Middle frontal gyrus (tissue), 1 donor: ENCODE measurements around the gene UBB.

Experiments used
- DNase-seq: peaks from one replicate; pipeline ENCODE4 v3.0.0-alpha.2; 2015; ENCODE audit warnings: low spot score; ENCODE audit errors: extremely low spot score

The UBB gene

GRCh38 chr17:16380640-16381495 is at the start of gene UBB:
Gene UBB (plus strand): TSS chr17:16381091. CDS start chr17:16381908, 817 bp downstream.
- DNase-seq = peak; percentile 92

GRCh38 chr17:16338391-16338790 is 42.5 kb upstream of the UBB start:
- no peak for DNase-seq

GRCh38 chr17:16339402-16339801 is 41.5 kb upstream of the UBB start:
- no peak for DNase-seq

GRCh38 chr17:16339959-16340358 is 40.9 kb upstream of the UBB start:
- no peak for DNase-seq

- DNase-seq = no peak
Measured at GRCh38 chr17:16342979-16343378, 37.9 kb upstream of the UBB start.

- no peak for DNase-seq
Measured at GRCh38 chr17:16343569-16343968, 37.3 kb upstream of the UBB start.

- DNase-seq = no peak
Measured at GRCh38 chr17:16345565-16345964, 35.3 kb upstream of the UBB start.

- DNase-seq = no peak
Measured at GRCh38 chr17:16346721-16347271, 34.1 kb upstream of the UBB start.

GRCh38 chr17:16348586-16348985 is 32.3 kb upstream of the UBB start:
- DNase-seq = no peak

- no peak for DNase-seq
Measured at GRCh38 chr17:16349431-16349830, 31.5 kb upstream of the UBB start.

GRCh38 chr17:16351831-16352230 is 29.1 kb upstream of the UBB start:
- DNase-seq = no peak

- DNase-seq = no peak
Measured at GRCh38 chr17:16352303-16352666, 28.6 kb upstream of the UBB start.

GRCh38 chr17:16352667-16353316 is 28.1 kb upstream of the UBB start:
- DNase-seq = no peak

- no peak for DNase-seq
Measured at GRCh38 chr17:16353317-16354174, 27.3 kb upstream of the UBB start, which contains the start of gene CENPV. Gene CENPV (minus strand): TSS chr17:16353469. CDS start chr17:16353436, 33 bp downstream.

- no peak for DNase-seq
Measured at GRCh38 chr17:16354585-16354984, 26.3 kb upstream of the UBB start.

GRCh38 chr17:16358394-16358793 is 22.5 kb upstream of the UBB start:
- no peak for DNase-seq

- no peak for DNase-seq
Measured at GRCh38 chr17:16361874-16362273, 19.0 kb upstream of the UBB start.

GRCh38 chr17:16363749-16364536 is 16.9 kb upstream of the UBB start:
- no peak for DNase-seq

GRCh38 chr17:16364625-16365024 is 16.3 kb upstream of the UBB start:
- DNase-seq = no peak

GRCh38 chr17:16371742-16372141 is 9.1 kb upstream of the UBB start:
- no peak for DNase-seq
